Measurements from ENCODE around the gene GLB1L2.

GLB1L2 gene

GRCh38 chr11:134312807-134313206 lies 19.0 kb upstream of the GLB1L2 start:
- Histone ChIP-seq H3K4me1 (ENCODE audit: insufficient read depth, low read length) (no peaks in the 10 kb centered on the region), H3K36me3 (ENCODE audit: insufficient read depth, low read length) (no peaks in the 10 kb centered on the region), H3K9me3 (ENCODE audit: insufficient read depth, low read length, severe bottlenecking) (peaks cover 10% of the 10 kb centered on the region), H3K4me2 (ENCODE audit: insufficient read depth, low read length) (no peak overlapping the region), H3K27me3 (ENCODE audit: insufficient read depth, low read length, poor library complexity) (no peaks in the 10 kb centered on the region), H3K79me2 (ENCODE audit: insufficient read depth, low read length) (no peaks in the 10 kb centered on the region), H3K9ac (ENCODE audit: low read depth, low read length) (no peak overlapping the region), H3K4me3 (ENCODE audit: low read depth in 1 of 2, low read length in 2 of 2) (no peak overlapping the region), H3K27ac (ENCODE audit: low read length) (no peak overlapping the region), H2AFZ (ENCODE audit: low read depth, low read length) (no peak overlapping the region), H4K20me1 (ENCODE audit: insufficient read depth, low read length) (no peaks in the 10 kb centered on the region)
- TF ChIP-seq CTCF (IDR thresholded peaks at IDR 0.05; ENCODE audit: borderline replicate concordance, extremely low read depth, low read length, poor library complexity, severe bottlenecking) (no peak), EZH2 (IDR thresholded peaks at IDR 0.05; ENCODE audit: borderline replicate concordance, low read depth, low read length, severe bottlenecking) (no peak)
- DNase-seq (no peak), ATAC-seq (ENCODE audit: insufficient read depth, low read depth) (0 out of 3 replicates have a peak, but pooled peaks have one; percentile 37)

- no peak overlapping the region for H3K4me2 ChIP-seq (ENCODE audit: insufficient read depth, low read length)
- no peak overlapping the region for H2AFZ ChIP-seq (ENCODE audit: low read depth, low read length)
- H3K36me3 ChIP-seq (ENCODE audit: insufficient read depth, low read length): no peaks in the 10 kb centered on the region
- H3K27me3 ChIP-seq (ENCODE audit: insufficient read depth, low read length, poor library complexity): no peaks in the 10 kb centered on the region
- H3K27ac ChIP-seq (ENCODE audit: low read length): no peak overlapping the region
- H3K4me1 ChIP-seq (ENCODE audit: insufficient read depth, low read length): no peaks in the 10 kb centered on the region
- ATAC-seq (ENCODE audit: insufficient read depth, low read depth) (no peak), DNase-seq (no peak)
- no peaks in the 10 kb centered on the region for H4K20me1 ChIP-seq (ENCODE audit: insufficient read depth, low read length)
- no peak for TF ChIP-seq CTCF (IDR thresholded peaks at IDR 0.05; ENCODE audit: borderline replicate concordance, extremely low read depth, low read length, poor library complexity, severe bottlenecking)
- TF ChIP-seq EZH2 (IDR thresholded peaks at IDR 0.05; ENCODE audit: borderline replicate concordance, low read depth, low read length, severe bottlenecking): no peak
- H3K9ac ChIP-seq (ENCODE audit: low read depth, low read length): no peak overlapping the region
- H3K4me3 ChIP-seq (ENCODE audit: low read depth in 1 of 2, low read length in 2 of 2): no peak overlapping the region
- peaks cover 11% of the 10 kb centered on the region for H3K9me3 ChIP-seq (ENCODE audit: insufficient read depth, low read length, severe bottlenecking)
- no peaks in the 10 kb centered on the region for H3K79me2 ChIP-seq (ENCODE audit: insufficient read depth, low read length)
Measured at GRCh38 chr11:134313379-134313778, 18.4 kb upstream of the GLB1L2 start.

- Histone ChIP-seq H2AFZ (ENCODE audit: low read depth, low read length) (no peak overlapping the region), H3K27ac (ENCODE audit: low read length) (no peak overlapping the region), H3K4me1 (ENCODE audit: insufficient read depth, low read length) (no peaks in the 10 kb centered on the region), H3K9me3 (ENCODE audit: insufficient read depth, low read length, severe bottlenecking) (peaks cover 11% of the 10 kb centered on the region), H4K20me1 (ENCODE audit: insufficient read depth, low read length) (no peaks in the 10 kb centered on the region), H3K4me3 (ENCODE audit: low read depth in 1 of 2, low read length in 2 of 2) (no peak overlapping the region), H3K36me3 (ENCODE audit: insufficient read depth, low read length) (no peaks in the 10 kb centered on the region), H3K9ac (ENCODE audit: low read depth, low read length) (no peak overlapping the region), H3K27me3 (ENCODE audit: insufficient read depth, low read length, poor library complexity) (no peaks in the 10 kb centered on the region), H3K79me2 (ENCODE audit: insufficient read depth, low read length) (no peaks in the 10 kb centered on the region), H3K4me2 (ENCODE audit: insufficient read depth, low read length) (no peak overlapping the region)
- no peak for DNase-seq
- no peak for ATAC-seq (ENCODE audit: insufficient read depth, low read depth)
- no peak for TF ChIP-seq EZH2 (IDR thresholded peaks at IDR 0.05; ENCODE audit: borderline replicate concordance, low read depth, low read length, severe bottlenecking)
- no peak for TF ChIP-seq CTCF (IDR thresholded peaks at IDR 0.05; ENCODE audit: borderline replicate concordance, extremely low read depth, low read length, poor library complexity, severe bottlenecking)
Measured at GRCh38 chr11:134313821-134314607, 17.8 kb upstream of the GLB1L2 start.

All from DND-41 (cell line).